GM08714 (cell line): ENCODE data around the gene KRTAP16-1.
A peak's percentile ranks its signal among the peaks of the same experiment; 100 is the strongest.
"Not testable (repeated sequence)": the region's sequence is repeated elsewhere in the genome, so short reads cannot be mapped to it uniquely, and the experiment has no call there.

ENCODE experiments used
- H3K4me3 ChIP-seq: fragments of 200-500 bp; sonication (Bioruptor generic); 2 replicates; pipeline ENCODE4 v1.5.1; 2014; ENCODE audit warnings: mild to moderate bottlenecking, low read length, inconsistent platforms
- ZNF274 ChIP-seq: IDR thresholded peaks from 2 replicates; pipeline ENCODE4 v1.6.1; 2012; ENCODE audit warnings: mild to moderate bottlenecking, low read depth, low read length

KRTAP16-1 gene

GRCh38 chr17:41308918-41309359, at the start of gene KRTAP16-1:
Gene KRTAP16-1 (minus strand): TSS chr17:41309309. CDS start chr17:41309253, 56 bp downstream.
- no peak within 1 kb of the TSS for H3K4me3 ChIP-seq
- no peak for TF ChIP-seq ZNF274

DNA sequence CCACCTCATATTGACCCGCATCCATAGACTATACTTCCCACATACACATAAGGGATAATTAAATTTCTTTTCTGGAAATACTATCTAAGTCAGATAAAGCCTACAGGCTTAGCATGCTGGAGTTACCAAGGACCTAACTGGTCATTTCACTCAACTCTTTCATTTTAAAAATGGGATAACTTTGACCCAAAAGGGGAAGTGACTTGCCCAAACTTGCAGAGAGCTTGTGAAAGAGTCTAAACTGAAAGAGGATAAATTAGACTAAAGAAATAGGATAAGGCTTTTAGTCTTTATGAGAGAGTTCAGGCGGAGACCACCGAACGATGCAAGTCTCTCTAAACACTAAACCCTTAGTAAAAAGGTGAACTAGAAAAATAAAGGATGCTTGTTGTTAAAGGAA, 45.4 kb upstream of the KRTAP16-1 start:
- no peak for TF ChIP-seq ZNF274
- no peak overlapping the region for H3K4me3 ChIP-seq

DNA sequence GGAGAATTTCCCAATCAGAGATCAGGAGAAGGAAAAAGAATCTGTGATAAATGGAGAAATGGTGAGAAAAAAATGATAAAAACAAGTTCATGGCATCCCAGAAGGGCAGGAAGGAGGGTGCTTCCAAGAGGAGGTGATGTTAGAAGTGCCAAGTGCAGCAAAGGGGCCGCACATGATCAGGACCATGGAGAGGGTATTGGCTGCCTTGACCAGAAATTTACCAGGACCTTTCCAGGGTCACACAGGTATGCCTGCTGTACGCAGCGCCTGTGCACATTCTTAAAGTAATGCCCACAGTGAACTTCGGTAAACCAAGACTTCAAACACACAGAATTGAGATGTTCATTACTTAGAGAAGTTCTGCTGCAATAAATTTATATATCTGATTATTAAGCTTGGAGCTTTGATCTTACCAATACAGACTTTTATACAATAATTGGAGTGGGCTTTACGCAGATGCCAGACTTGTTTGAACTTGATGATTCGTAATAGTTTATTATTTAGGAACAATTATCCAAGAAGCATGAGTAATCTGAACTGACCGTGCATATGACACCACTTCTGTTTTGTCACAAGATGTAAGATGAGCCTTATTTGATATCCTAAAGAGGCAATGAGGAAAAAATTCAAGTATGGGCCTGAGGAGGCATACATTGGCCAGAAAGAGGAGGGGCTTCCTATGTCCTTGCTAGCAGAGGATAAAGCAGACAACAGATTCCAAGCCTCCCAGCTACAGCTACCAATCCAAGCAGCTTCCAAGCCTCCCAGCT, 43.7 kb upstream of the KRTAP16-1 start:
- no peak for TF ChIP-seq ZNF274
- no peak overlapping the region for H3K4me3 ChIP-seq

DNA sequence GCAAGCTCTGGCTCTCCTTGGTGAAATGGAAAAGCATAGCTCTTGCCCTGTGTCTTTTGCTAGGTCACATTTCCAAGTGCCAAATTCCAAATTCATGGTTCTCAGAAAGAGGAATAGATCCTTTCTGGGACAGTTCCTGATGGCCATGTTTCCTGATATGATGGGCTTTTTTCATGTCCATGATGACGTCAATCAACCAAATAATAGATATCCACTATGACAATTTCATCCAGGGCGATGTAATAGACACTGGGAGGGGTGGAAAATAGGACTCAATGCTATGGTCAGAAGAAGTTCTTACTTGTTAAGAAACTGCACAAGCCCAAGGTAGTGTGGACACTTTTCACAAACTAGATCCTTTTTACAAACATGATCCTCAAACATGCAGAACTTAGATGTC, 42.1 kb upstream of the KRTAP16-1 start:
- TF ChIP-seq ZNF274 = no peak
- H3K4me3 ChIP-seq = no peak overlapping the region

- H3K4me3 ChIP-seq = not testable (repeated sequence)
Observed at GRCh38 chr17:41350381-41350878, 41.3 kb upstream of the KRTAP16-1 start, which contains the start of gene KRT33A. Gene KRT33A (minus strand): TSS chr17:41350828. CDS start chr17:41350767, 61 bp downstream.

DNA sequence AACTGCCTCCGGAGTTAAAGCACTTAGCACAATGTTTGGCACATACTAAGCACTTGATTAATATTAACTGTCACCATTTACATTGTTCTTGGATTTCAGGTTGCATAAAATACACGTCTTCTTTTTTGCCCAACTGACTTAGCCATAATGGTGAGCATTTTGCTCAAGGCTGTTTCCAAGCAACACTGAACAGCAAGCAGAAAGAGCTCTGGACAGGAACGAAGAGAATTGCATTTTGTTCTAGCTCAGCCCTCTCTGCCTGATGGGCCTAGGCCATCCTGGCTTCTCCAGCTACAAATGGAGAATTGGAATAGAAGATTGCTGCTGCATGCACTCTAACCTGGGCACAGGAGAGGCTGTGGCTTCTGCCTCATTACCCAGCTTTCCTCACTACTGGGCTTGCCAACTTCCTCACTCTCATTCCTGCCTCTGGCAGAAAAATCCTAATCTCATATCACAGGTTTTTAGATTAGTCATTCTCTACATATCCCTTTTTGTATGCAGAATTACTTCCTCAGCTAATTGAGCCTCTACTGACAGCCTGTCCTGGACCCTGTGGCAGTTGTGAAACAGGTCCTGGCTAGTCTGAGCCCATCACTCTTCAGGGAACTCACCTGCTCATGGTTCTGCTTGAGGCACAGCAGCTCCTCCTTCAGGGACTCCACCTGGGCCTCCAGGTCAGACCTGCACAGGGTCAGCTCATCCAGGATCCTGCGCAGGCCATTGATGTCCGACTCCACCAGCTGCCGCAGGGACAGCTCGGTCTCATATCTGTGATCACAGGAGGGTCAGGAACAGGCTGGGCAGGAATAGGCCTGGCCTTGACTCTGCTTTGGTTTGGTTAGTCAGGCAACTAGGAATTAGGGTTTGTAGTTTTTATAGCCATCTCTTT, 39.0 kb upstream of the KRTAP16-1 start:
- no peak overlapping the region for H3K4me3 ChIP-seq
- no peak for TF ChIP-seq ZNF274

DNA sequence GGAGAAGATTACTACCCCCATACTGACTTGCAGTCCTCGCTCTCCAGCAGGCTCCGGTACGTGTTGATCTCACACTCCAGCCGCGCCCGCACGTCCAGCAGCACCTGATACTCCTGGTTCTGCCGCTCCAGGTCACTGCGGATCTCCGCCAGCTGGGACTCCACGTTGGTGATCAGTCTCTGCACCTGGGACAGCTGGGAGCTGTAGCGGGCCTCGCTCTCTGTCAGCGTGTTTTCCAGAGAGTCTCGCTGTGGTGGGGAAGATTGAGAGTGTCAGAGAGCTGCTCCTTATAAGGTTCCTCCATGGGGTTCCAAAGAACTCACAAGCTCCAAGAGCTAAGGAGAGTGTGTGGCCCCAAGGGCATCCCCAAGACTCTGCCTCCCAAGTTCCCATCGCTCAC, 37.3 kb upstream of the KRTAP16-1 start:
- not testable (repeated sequence) for H3K4me3 ChIP-seq

GRCh38 chr17:41345992-41346391, 36.9 kb upstream of the KRTAP16-1 start:
- no peak for TF ChIP-seq ZNF274
- H3K4me3 ChIP-seq = no peak overlapping the region

GRCh38 chr17:41343029-41343428, 33.9 kb upstream of the KRTAP16-1 start:
- H3K4me3 ChIP-seq = no peak overlapping the region
- TF ChIP-seq ZNF274 = no peak

DNA sequence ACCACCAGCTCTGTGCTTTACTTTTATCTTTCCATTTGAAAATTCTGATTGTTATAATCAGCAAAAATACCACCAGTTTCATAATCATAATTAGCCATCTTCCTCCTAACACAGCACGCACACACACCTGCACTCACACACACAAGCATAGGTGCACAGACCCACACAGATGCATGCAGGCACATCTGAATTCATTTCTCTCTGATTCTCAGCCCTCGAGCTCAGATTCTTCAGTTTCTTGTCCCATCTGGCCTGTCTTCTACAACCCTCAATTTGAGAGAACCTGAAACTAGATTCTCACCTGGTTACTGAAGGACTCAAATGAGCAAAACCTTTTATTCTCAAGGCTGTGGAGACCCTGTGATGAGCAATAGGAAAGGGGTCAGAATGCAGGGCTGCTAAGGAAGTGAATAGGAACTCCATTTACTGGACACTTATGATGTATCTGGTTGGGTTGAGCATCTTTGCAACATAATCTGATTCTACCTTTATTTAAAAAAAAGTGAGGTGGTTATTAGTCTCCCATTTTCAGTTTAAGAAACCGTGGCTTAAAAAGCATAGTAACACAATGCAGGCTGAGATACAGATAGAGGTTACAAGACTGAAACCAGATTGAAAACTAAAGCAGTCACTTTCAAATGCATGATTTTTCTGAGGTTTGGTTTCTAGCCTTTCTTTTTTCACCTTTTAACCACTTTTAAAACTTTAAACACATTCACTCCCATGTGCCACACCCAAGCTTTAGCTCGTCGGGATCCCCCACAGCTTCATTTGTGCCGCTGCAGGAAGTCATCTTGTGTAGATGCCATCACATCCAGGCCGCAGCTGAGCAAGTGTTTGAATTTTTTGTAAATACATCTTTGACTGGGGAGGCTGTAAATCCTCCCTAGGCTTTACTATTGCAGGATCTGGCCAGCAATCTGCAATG, 32.1 kb upstream of the KRTAP16-1 start:
- H3K4me3 ChIP-seq = peak overlapping the region; percentile 34; the same call in 1 of the 2 replicates
- TF ChIP-seq ZNF274 = no peak

- TF ChIP-seq ZNF274 = no peak
- no peak overlapping the region; the same call in 1 of the 2 replicates for H3K4me3 ChIP-seq
Observed at GRCh38 chr17:41340494-41340893, 31.4 kb upstream of the KRTAP16-1 start.

DNA sequence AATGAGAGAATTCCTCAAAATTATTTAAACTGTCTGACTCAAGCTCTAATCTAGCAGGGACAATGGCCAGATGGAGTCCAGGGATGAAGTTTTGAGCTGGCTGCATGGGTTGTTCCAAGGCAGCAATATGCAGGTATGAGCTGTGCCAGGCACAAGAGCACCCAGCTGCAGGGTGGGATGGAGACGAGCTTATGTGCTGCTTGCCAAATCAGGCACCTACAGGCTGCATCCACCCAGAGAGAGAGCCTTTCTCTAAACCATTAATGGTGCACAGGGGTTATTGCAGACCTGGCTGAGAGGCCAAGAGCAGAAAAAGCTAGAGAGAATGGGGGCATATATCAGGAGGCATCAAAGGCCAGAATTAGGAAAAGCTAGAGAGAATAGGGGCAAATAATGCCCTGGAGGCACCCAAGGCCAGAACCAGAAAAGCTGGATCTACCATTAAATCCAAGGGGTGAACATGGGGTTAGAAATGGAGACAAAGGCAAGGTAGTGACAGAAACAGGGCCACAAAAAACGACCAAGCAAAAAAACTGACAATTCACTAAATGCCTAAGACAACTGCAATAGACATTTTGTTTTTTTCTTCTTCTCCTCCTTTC, 30.6 kb upstream of the KRTAP16-1 start:
- no peak for TF ChIP-seq ZNF274
- no peak overlapping the region; the same call in 1 of the 2 replicates for H3K4me3 ChIP-seq

DNA sequence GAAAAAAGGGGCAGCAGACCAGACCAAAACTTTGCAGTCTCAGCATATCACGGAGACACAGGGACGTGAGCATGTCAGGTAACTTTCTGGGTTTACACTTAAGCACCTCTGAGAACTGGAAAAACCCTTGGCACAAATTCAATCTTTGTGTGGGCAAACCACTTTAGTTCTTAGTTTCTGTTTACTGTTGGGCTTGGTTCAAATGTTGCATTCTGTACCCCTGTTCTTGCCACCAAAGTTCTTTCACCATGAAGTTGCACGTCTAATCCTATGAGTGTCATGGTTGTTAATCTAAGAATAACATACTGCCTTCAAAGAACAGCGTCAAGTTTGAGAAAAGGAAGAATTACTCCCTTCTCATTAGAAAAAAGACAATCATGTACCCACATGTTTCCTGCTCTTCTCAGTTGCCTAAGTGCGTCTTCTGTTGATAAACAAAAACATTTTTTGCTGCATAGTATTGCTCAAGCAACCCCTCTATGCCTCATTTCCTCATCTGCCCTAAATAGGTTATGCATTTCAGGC, 29.9 kb upstream of the KRTAP16-1 start:
- no peak for TF ChIP-seq ZNF274

More for the DNA sequence above, 29.9 kb upstream of the KRTAP16-1 start:
- H3K4me3 ChIP-seq = no peak overlapping the region
